Measurements from ENCODE around the gene DMD.

The DMD gene

GRCh38 chrX:31199840-31200114 is 2011.6 kb downstream of the DMD start:
- DNase-seq, result no peak

GRCh38 chrX:31199056-31199839 is 2012.1 kb downstream of the DMD start:
- DNase-seq, result no peak

GRCh38 chrX:31190221-31190975 is 2021.0 kb downstream of the DMD start:
- DNase-seq, result no peak

GRCh38 chrX:31186693-31187338 is 2024.5 kb downstream of the DMD start:
- no peak for DNase-seq

- no peak for DNase-seq
Observed at GRCh38 chrX:31185884-31186283, 2025.5 kb downstream of the DMD start.

- no peak for DNase-seq
Observed at GRCh38 chrX:31181377-31182000, 2029.9 kb downstream of the DMD start.

- DNase-seq, result no peak
Observed at GRCh38 chrX:31179203-31179602, 2032.1 kb downstream of the DMD start.

GRCh38 chrX:31178769-31179125 is 2032.6 kb downstream of the DMD start:
- no peak for DNase-seq

GRCh38 chrX:31178064-31178768 is 2033.1 kb downstream of the DMD start:
- DNase-seq, result no peak

GRCh38 chrX:31170792-31171191 is 2040.6 kb downstream of the DMD start:
- no peak for DNase-seq

- DNase-seq, result no peak
Observed at GRCh38 chrX:31168551-31168950, 2042.8 kb downstream of the DMD start.

- DNase-seq, result no peak
Observed at GRCh38 chrX:31166832-31167231, 2044.5 kb downstream of the DMD start.

GRCh38 chrX:31166416-31166815 is 2044.9 kb downstream of the DMD start:
- no peak for DNase-seq

- no peak for DNase-seq
Observed at GRCh38 chrX:31165241-31166035, 2045.9 kb downstream of the DMD start.

GRCh38 chrX:31154946-31155345 is 2056.4 kb downstream of the DMD start:
- no peak for DNase-seq

GRCh38 chrX:31153475-31154047 is 2057.8 kb downstream of the DMD start:
- no peak for DNase-seq

GRCh38 chrX:31147175-31147574 is 2064.2 kb downstream of the DMD start:
- no peak for DNase-seq

- DNase-seq, result no peak
Observed at GRCh38 chrX:31139961-31140360, 2071.4 kb downstream of the DMD start.

GRCh38 chrX:31138124-31138523 is 2073.2 kb downstream of the DMD start:
- no peak for DNase-seq

- DNase-seq, result peak; percentile 26
Observed at GRCh38 chrX:31136144-31136611, 2075.2 kb downstream of the DMD start.

GRCh38 chrX:31132821-31133241 is 2078.5 kb downstream of the DMD start:
- no peak for DNase-seq
